ENCODE results near the gene PTPRD.
A peak's percentile ranks its signal among the peaks of the same experiment; 100 is the strongest.

The PTPRD gene

DNA sequence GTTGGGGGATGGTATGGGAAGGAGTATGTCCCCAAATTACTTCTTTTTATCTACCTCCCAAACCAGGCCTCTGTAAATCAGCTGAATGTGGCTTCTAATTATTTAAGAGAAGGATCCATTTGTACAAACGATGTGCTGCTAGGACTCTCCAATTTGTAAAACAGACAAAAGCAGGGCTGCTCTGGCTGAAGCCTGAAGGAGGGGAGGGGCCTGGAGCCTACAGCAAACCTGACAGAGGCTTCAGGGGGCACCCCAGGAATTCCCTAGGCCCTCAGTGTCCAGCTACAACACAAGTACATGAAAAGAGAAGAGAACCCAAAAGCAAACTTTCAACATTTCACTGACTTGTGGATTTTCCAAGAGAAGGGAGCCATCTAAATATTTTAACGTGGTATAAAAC lies 1873.9 kb downstream of the PTPRD start:
- Histone ChIP-seq H3K9me3 (ENCODE audit: low read depth, low read length) (no peaks in the 10 kb centered on the region), H3K9ac (ENCODE audit: insufficient read length) (no peak overlapping the region), H3K4me3 (no peak overlapping the region), H3K27ac (no peak overlapping the region), H3K36me3 (ENCODE audit: insufficient read depth, low read length) (no peaks in the 10 kb centered on the region)
- DNase-seq (ENCODE audit: low read depth, low spot score): no peak
- no peak for TF ChIP-seq FOXP2 (optimal IDR thresholded peaks at IDR 0.05; ENCODE audit: control extremely low read depth, extremely low read length, insufficient read depth)
- TF ChIP-seq POLR2AphosphoS5 (IDR thresholded peaks at IDR 0.05; ENCODE audit: borderline replicate concordance, low read depth, low read length): no peak
- no peak for TF ChIP-seq EZH2 (IDR thresholded peaks at IDR 0.05)

DNA sequence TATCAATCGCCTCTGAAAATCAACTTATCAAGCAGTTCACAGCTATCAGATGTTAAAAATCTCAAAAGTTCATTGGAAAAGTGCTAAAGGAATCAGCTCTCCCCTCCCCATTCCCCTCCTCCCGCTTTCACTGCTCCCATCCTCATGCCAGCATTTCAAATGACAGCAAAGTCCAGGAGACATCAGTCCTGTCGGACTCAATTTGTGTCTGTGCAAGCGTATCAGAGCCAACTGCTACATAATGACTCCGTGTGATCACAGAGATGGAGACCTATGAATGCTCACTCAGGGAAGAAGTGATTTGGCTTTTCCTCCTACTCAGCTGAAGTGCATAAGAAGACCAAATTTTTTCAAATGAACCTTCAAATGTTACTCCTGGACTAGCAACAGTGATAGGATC lies 1876.0 kb downstream of the PTPRD start:
- no peak for DNase-seq (ENCODE audit: low read depth, low spot score)
- Histone ChIP-seq H3K9me3 (ENCODE audit: low read depth, low read length) (no peaks in the 10 kb centered on the region), H3K36me3 (ENCODE audit: insufficient read depth, low read length) (no peaks in the 10 kb centered on the region), H3K27ac (no peak overlapping the region), H3K4me3 (no peak overlapping the region), H3K9ac (ENCODE audit: insufficient read length) (no peak overlapping the region)
- TF ChIP-seq POLR2AphosphoS5 (IDR thresholded peaks at IDR 0.05; ENCODE audit: borderline replicate concordance, low read depth, low read length) (no peak), FOXP2 (optimal IDR thresholded peaks at IDR 0.05; ENCODE audit: control extremely low read depth, extremely low read length, insufficient read depth) (no peak), EZH2 (IDR thresholded peaks at IDR 0.05) (no peak)

DNA sequence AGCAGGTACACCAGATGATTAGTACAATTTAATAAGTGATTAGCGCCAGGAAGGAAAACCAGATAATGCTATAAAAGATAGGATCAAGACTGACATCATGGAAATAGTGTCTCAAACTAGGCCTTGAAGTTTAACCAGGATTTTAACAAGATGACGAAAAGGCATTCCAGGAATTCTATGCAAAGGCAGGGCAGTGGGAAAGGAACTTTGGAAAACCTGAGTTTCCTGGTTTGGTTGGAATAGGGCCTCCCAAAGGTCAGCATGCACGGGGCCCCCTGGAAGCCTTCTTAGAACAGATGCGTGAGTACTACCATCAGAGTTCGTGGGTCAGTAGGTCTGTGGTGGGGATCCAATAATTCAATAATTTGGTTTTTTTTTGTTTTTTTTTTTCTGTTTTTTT lies 1878.0 kb downstream of the PTPRD start:
- H3K27ac ChIP-seq: no peak overlapping the region
- no peaks in the 10 kb centered on the region for H3K36me3 ChIP-seq (ENCODE audit: insufficient read depth, low read length)
- no peak overlapping the region for H3K9ac ChIP-seq (ENCODE audit: insufficient read length)
- H3K4me3 ChIP-seq: no peak overlapping the region
- TF ChIP-seq EZH2 (IDR thresholded peaks at IDR 0.05) (no peak), POLR2AphosphoS5 (IDR thresholded peaks at IDR 0.05; ENCODE audit: borderline replicate concordance, low read depth, low read length) (no peak), FOXP2 (optimal IDR thresholded peaks at IDR 0.05; ENCODE audit: control extremely low read depth, extremely low read length, insufficient read depth) (no peak)
- no peaks in the 10 kb centered on the region for H3K9me3 ChIP-seq (ENCODE audit: low read depth, low read length)
- no peak for DNase-seq (ENCODE audit: low read depth, low spot score)

DNA sequence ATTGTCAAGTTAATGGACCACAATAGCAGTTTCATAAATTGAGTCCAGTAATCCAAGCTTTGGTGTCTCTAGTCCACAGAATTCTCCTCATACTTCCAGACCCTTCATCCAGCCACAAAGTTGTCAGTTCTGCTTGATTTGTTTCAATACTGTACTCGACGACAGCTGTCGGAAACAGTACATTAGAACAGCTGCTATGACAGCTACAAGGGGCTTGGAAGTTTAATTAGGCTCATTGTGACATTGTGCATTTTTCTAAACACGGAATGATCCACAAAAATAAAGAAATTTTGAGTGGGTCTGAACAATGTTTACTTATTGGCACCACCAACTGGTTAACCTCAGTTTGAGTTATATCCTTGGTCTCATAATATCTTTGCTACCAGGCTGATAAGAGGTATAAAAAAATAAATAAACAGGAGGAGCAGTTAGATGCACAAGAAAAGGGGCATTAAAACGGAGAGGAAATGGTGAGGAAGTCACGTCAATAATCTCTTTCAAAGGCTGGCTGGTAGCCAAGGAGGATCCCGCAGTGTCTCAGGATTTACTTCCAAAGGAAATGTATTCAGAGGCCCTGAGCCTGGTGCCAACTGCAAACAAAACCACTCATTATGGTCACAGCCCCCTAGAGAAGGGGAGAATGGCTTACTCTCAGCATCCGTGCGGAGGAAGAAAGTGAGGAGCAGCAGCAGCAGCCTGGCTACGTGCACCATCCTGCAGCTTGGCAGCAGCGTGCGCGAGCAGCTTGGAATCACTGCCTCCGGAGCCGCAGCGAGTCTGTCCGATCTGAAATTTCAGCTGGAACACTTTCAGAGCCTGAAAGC lies 1879.5 kb downstream of the PTPRD start:
- Histone ChIP-seq H3K4me3 (no peak overlapping the region), H3K27ac (no peak overlapping the region), H3K9ac (ENCODE audit: insufficient read length) (no peak overlapping the region), H3K36me3 (ENCODE audit: insufficient read depth, low read length) (no peaks in the 10 kb centered on the region), H3K9me3 (ENCODE audit: low read depth, low read length) (no peaks in the 10 kb centered on the region)
- peak; percentile 12 for DNase-seq (ENCODE audit: low read depth, low spot score)
- TF ChIP-seq FOXP2 (optimal IDR thresholded peaks at IDR 0.05; ENCODE audit: control extremely low read depth, extremely low read length, insufficient read depth) (no peak), POLR2AphosphoS5 (IDR thresholded peaks at IDR 0.05; ENCODE audit: borderline replicate concordance, low read depth, low read length) (no peak), EZH2 (IDR thresholded peaks at IDR 0.05) (no peak)

DNA sequence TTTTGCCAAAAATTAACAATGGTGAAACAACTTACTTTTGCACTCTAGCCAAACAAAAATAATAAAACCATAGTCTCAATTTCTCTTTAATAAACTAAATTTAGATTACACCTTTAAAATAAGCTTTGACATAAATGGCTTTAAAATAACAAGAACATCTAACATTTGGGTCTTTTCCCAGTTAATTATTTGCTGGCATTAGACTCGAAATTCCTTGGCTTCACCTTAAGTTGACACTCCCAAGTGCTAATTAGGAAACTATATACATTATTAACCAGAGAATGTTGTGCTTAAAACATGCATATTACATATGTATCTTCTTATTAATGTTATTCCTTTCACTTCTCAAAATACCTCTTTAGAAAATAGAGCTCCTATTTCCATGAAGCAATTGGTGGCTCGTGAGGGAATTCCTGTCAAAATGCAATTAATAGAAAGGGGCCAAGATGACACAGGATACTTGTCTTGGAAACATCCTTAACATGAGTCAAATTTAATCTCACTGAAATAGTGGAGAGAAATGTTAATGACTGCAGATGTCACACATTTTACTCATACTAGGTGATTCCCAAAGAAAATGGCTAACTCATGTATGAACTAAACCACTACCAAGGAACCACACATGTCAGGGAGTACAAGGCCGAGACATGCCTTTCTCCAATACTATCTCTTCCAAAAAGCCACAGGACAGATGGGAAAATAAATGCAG lies 1880.3 kb downstream of the PTPRD start:
- H3K36me3 ChIP-seq (ENCODE audit: insufficient read depth, low read length): no peaks in the 10 kb centered on the region
- H3K27ac ChIP-seq: no peak overlapping the region
- no peak overlapping the region for H3K9ac ChIP-seq (ENCODE audit: insufficient read length)
- TF ChIP-seq EZH2 (IDR thresholded peaks at IDR 0.05): no peak
- TF ChIP-seq FOXP2 (optimal IDR thresholded peaks at IDR 0.05; ENCODE audit: control extremely low read depth, extremely low read length, insufficient read depth): no peak
- TF ChIP-seq POLR2AphosphoS5 (IDR thresholded peaks at IDR 0.05; ENCODE audit: borderline replicate concordance, low read depth, low read length): no peak
- H3K9me3 ChIP-seq (ENCODE audit: low read depth, low read length): no peaks in the 10 kb centered on the region
- H3K4me3 ChIP-seq: no peak overlapping the region
- no peak for DNase-seq (ENCODE audit: low read depth, low spot score)

DNA sequence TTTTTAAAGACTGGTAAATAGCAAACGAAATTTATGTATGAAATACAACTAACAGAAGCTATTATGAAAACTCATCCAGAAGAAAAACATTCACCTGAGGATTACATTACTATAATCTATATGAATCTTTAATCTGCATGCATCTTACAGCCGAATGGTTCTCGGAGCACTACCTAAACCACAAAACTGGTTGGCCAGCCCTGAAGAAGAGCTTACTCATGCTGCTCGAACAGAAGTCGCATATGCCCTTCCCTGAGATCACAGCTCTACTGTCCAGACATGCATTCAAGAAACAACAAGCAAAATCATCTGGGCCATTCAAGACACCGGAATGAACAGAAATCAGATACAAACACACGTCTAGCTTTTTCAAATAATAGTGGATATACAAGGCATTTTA lies 1882.2 kb downstream of the PTPRD start:
- no peak overlapping the region for H3K4me3 ChIP-seq

DNA sequence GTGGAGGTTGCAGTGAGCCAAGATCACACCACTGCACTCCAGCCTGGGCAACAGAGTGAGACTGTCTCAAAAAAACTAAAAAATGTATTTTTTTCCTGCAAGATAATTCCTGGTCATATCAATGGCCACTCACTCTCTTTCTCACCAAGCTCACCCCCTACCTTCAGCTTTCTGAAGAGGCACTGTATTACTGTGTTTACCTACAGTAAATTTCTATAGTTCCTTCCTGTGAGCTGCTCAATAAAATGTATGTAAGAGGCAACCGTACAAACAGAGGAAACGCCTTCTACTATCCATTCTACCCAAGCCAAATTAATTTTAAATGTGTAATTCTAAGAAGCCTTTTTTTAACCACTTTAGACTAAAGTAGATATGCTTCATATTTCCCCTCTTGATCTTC lies 1883.9 kb downstream of the PTPRD start:
- Histone ChIP-seq H3K36me3 (ENCODE audit: insufficient read depth, low read length) (no peaks in the 10 kb centered on the region), H3K9ac (ENCODE audit: insufficient read length) (no peak overlapping the region), H3K27ac (no peak overlapping the region), H3K9me3 (ENCODE audit: low read depth, low read length) (no peaks in the 10 kb centered on the region), H3K4me3 (no peak overlapping the region)
- no peak for DNase-seq (ENCODE audit: low read depth, low spot score)
- TF ChIP-seq EZH2 (IDR thresholded peaks at IDR 0.05) (no peak), POLR2AphosphoS5 (IDR thresholded peaks at IDR 0.05; ENCODE audit: borderline replicate concordance, low read depth, low read length) (no peak), FOXP2 (optimal IDR thresholded peaks at IDR 0.05; ENCODE audit: control extremely low read depth, extremely low read length, insufficient read depth) (no peak)

More for the DNA sequence above, 1882.2 kb downstream of the PTPRD start:
- Histone ChIP-seq H3K9ac (ENCODE audit: insufficient read length) (no peak overlapping the region), H3K36me3 (ENCODE audit: insufficient read depth, low read length) (no peaks in the 10 kb centered on the region), H3K9me3 (ENCODE audit: low read depth, low read length) (no peaks in the 10 kb centered on the region), H3K27ac (no peak overlapping the region)
- no peak for DNase-seq (ENCODE audit: low read depth, low spot score)
- TF ChIP-seq EZH2 (IDR thresholded peaks at IDR 0.05) (no peak), POLR2AphosphoS5 (IDR thresholded peaks at IDR 0.05; ENCODE audit: borderline replicate concordance, low read depth, low read length) (no peak), FOXP2 (optimal IDR thresholded peaks at IDR 0.05; ENCODE audit: control extremely low read depth, extremely low read length, insufficient read depth) (no peak)

DNA sequence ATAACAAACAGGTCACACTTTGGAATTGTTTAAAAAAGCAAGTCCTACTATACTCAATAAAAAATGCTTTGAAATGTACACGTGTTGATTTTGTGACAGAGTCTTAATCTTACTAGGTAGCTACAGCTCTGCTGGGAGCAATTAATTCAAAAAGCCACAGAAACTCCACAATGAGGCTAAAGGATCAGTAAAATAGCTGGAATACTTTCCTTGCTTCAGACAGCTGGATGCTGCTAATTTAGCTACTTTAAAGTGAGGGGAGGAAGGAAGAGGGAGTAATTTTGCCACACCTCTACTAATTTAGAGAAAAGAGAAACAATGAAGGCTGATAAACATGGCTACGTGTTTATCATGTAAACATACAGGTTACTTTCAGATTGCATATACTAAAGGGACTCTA lies 1885.6 kb downstream of the PTPRD start:
- DNase-seq (ENCODE audit: low read depth, low spot score): no peak
- Histone ChIP-seq H3K9me3 (ENCODE audit: low read depth, low read length) (no peaks in the 10 kb centered on the region), H3K4me3 (no peak overlapping the region), H3K27ac (no peak overlapping the region), H3K36me3 (ENCODE audit: insufficient read depth, low read length) (no peaks in the 10 kb centered on the region), H3K9ac (ENCODE audit: insufficient read length) (no peak overlapping the region)
- no peak for TF ChIP-seq FOXP2 (optimal IDR thresholded peaks at IDR 0.05; ENCODE audit: control extremely low read depth, extremely low read length, insufficient read depth)
- TF ChIP-seq EZH2 (IDR thresholded peaks at IDR 0.05): no peak
- no peak for TF ChIP-seq POLR2AphosphoS5 (IDR thresholded peaks at IDR 0.05; ENCODE audit: borderline replicate concordance, low read depth, low read length)
